HepG2 (cell line): ENCODE data around the gene TCFL5. TPM values are rescaled to one million over a fixed set of nuclear protein-coding genes. Genes with fewer than 3 reads are reported as not detected.

Experiments
- AGO1 ChIP-seq: fragments of 200-400 bp; formaldehyde crosslinking; IDR thresholded peaks from 2 replicates; pipeline ENCODE4 v1.6.1; 2017; ENCODE audit warnings: mild to moderate bottlenecking, low read depth, low read length, moderate library complexity; ENCODE audit not compliant: poor library complexity, severe bottlenecking
- ARID3A ChIP-seq: IDR thresholded peaks from 2 replicates; pipeline ENCODE4 v1.6.1; 2012; ENCODE audit warnings: low read depth, low read length, improper control_type of control experiment
- CENPBD1 ChIP-seq: sonication (generic); formaldehyde crosslinking; IDR thresholded peaks from 2 replicates; pipeline ENCODE4 v1.8.0; 2022; ENCODE audit warnings: missing genetic modification reagents, low read depth, mild to moderate bottlenecking, borderline replicate concordance
- CHCHD3 ChIP-seq: sonication (generic); formaldehyde crosslinking; IDR thresholded peaks from 2 replicates; pipeline ENCODE4 v1.8.0; 2022; ENCODE audit warnings: mild to moderate bottlenecking, missing genetic modification reagents, moderate library complexity
- FOXO1 ChIP-seq: sonication (generic); formaldehyde crosslinking; IDR thresholded peaks from 2 replicates; pipeline ENCODE4 v1.4.0; 2020; ENCODE audit warnings: missing genetic modification reagents
- GLI4 ChIP-seq: sonication (generic); formaldehyde crosslinking; IDR thresholded peaks from 2 replicates; pipeline ENCODE4 v1.5.1; 2020; ENCODE audit warnings: missing genetic modification reagents, mild to moderate bottlenecking, moderate library complexity, borderline replicate concordance
- HMGXB4 ChIP-seq, 2 experiments: sonication (generic) in 1 of 2; formaldehyde crosslinking in 1 of 2; IDR thresholded peaks; 2 replicates each; pipeline versions ENCODE4 v1.4.0 to v1.6.1; 2018 to 2020; ENCODE audit warnings: missing genetic modification reagents in 2 of 2, borderline replicate concordance in 1 of 2, low read depth in 1 of 2, mild to moderate bottlenecking in 1 of 2, missing biosample characterization in 1 of 2
- HNF1A ChIP-seq, 2 experiments: sonication (generic) in 1 of 2; formaldehyde crosslinking in 1 of 2; IDR thresholded peaks; 2 replicates each; pipeline versions ENCODE4 v1.4.0 to v1.6.1; 2016 to 2020; ENCODE audit warnings: borderline replicate concordance in 1 of 2, low read depth in 1 of 2, mild to moderate bottlenecking in 1 of 2, missing genetic modification reagents in 1 of 2
- HOXA5 ChIP-seq: sonication (generic); formaldehyde crosslinking; IDR thresholded peaks from 2 replicates; pipeline ENCODE4 v1.4.0; 2020; ENCODE audit warnings: missing genetic modification reagents
- KDM2A ChIP-seq: sonication (generic); formaldehyde crosslinking; IDR thresholded peaks from 2 replicates; pipeline ENCODE4 v1.4.0; 2020; ENCODE audit warnings: low read depth, missing genetic modification reagents, borderline replicate concordance
- TBL1XR1 ChIP-seq: fragments of 150-350 bp; IDR thresholded peaks from 2 replicates; pipeline ENCODE4 v1.6.1; 2014; ENCODE audit warnings: borderline replicate concordance, low read length; ENCODE audit not compliant: partially characterized antibody
- THAP11 ChIP-seq: IDR thresholded peaks from 2 replicates; pipeline ENCODE4 v1.6.1; 2016; ENCODE audit warnings: missing biosample characterization, missing genetic modification reagents
- XBP1 ChIP-seq: sonication (generic); formaldehyde crosslinking; IDR thresholded peaks from 2 replicates; pipeline ENCODE4 v1.5.0; 2020; ENCODE audit warnings: missing genetic modification reagents
- YY1 ChIP-seq: IDR thresholded peaks from 2 replicates; pipeline ENCODE4 v1.6.1; 2011; ENCODE audit warnings: low read length, low read depth, moderate library complexity, mild to moderate bottlenecking; ENCODE audit not compliant: insufficient read depth, insufficient replicate concordance
- ZNF143 ChIP-seq: sonication (generic); formaldehyde crosslinking; IDR thresholded peaks from 2 replicates; pipeline ENCODE4 v1.4.0; 2020; ENCODE audit warnings: missing genetic modification reagents
- ZNF251 ChIP-seq: sonication (generic); formaldehyde crosslinking; IDR thresholded peaks from 2 replicates; pipeline ENCODE4 v1.9.0; 2021; ENCODE audit warnings: mild to moderate bottlenecking, missing genetic modification reagents
- ZNF335 ChIP-seq: sonication (generic); formaldehyde crosslinking; IDR thresholded peaks from 2 replicates; pipeline ENCODE4 v1.4.0; 2020; ENCODE audit warnings: missing genetic modification reagents
- ZNF484 ChIP-seq: sonication (generic); formaldehyde crosslinking; IDR thresholded peaks from 2 replicates; pipeline ENCODE4 v1.5.1; 2020; ENCODE audit warnings: mild to moderate bottlenecking, low read depth, missing genetic modification reagents, borderline replicate concordance
- ZNF703 ChIP-seq: sonication (generic); formaldehyde crosslinking; IDR thresholded peaks from 2 replicates; pipeline ENCODE4 v1.5.1; 2020; ENCODE audit warnings: missing genetic modification reagents, mild to moderate bottlenecking, moderate library complexity, borderline replicate concordance
- ZSCAN21 ChIP-seq: sonication (generic); formaldehyde crosslinking; IDR thresholded peaks from 2 replicates; pipeline ENCODE4 v1.8.0; 2022; ENCODE audit warnings: mild to moderate bottlenecking, missing genetic modification reagents, moderate library complexity, borderline replicate concordance
- polyA plus RNA-seq, 8 experiments: library from polyadenylated mRNA; depleted of rRNA in 3 of 8; stranded (reverse) in 7 of 8; unstranded in 1 of 8; fragments of >200 nt; fragmentation: Illumina TruSeq in 4 of 8; extraction: Trizol in 4 of 8; gene quantifications; 2 replicates each; pipeline versions ENCODE4 v1.2.1 to v1.2.3, GENCODE V29; 2011 to 2016; ENCODE audit warnings: low read depth in 4 of 8, missing spikeins in 1 of 8, mixed read lengths in 1 of 8; ENCODE audit not compliant: insufficient read depth in 1 of 8
- total RNA-seq, 5 experiments: library from RNA; depleted of rRNA; stranded (reverse); fragments of >200 nt; fragmentation: Illumina TruSeq; extraction: Trizol; gene quantifications; 2 replicates each; pipeline ENCODE4 v1.2.3, GENCODE V29; 2016; ENCODE audit warnings: low read depth in 1 of 5

TCFL5 gene
- total and polyA plus RNA-seq, 2 of the 13 experiments (the other 11 are each of a cell fraction or from before 2014, with no cell fraction given), result 14.8 to 20.0 TPM

GRCh38 chr20:62861726-62862336 is at the start of gene TCFL5 (continued):
- TF ChIP-seq HMGXB4 (CRISPR knock-in tag; IDR thresholded peaks at IDR 0.05; ENCODE audit: borderline replicate concordance in 1 of 2, low read depth in 1 of 2) (peak; percentile 27 to 79; a peak in 1 of 4 replicates), HNF1A (IDR thresholded peaks at IDR 0.05; ENCODE audit: low read depth) (no peak), HNF1A (CRISPR knock-in tag; IDR thresholded peaks at IDR 0.05; ENCODE audit: borderline replicate concordance) (peak; percentile 78), KDM2A (CRISPR knock-in tag) (peak; percentile 95), ARID3A (peak; percentile 66; the same call in 1 of the 2 replicates), TBL1XR1 (peak; percentile 25), ZNF335 (CRISPR knock-in tag) (0 out of 2 replicates have a peak, but pooled peaks have one; percentile 54), AGO1 (no peak), CHCHD3 (CRISPR knock-in tag) (no peak), GLI4 (peak; percentile 98), ZNF484 (peak; percentile 85; the same call in 1 of the 2 replicates), CENPBD1 (no peak), FOXO1 (CRISPR knock-in tag) (peak; percentile 81), YY1 (peak; percentile 51), ZNF703 (CRISPR knock-in tag) (no peak), THAP11 (CRISPR knock-in tag) (peak; percentile 79), ZSCAN21 (peak; percentile 98), XBP1 (CRISPR knock-in tag) (no peak), HOXA5 (CRISPR knock-in tag) (peak; percentile 75), ZNF143 (CRISPR knock-in tag) (peak; percentile 65; the same call in 1 of the 2 replicates), ZNF251 (CRISPR knock-in tag) (0 out of 2 replicates have a peak, but pooled peaks have one; percentile 52)
